Loucy (cell line): ENCODE data around the gene CMTM7.

Source experiments
- H2AFZ ChIP-seq: fragments of 200-600 bp; sonication (generic); 2 replicates; pipeline ENCODE4 v1.6.0; 2016; ENCODE audit warnings: antibody characterized with exemption, mild to moderate bottlenecking, low read length, moderate library complexity
- H3F3A ChIP-seq: fragments of 200-600 bp; 2 replicates; pipeline ENCODE4 v1.6.0; 2016; ENCODE audit warnings: antibody characterized with exemption, low read depth, mild to moderate bottlenecking
- H3K27me3 ChIP-seq: fragments of 200-600 bp; sonication (generic); 2 replicates; pipeline ENCODE4 v1.6.1; 2014; ENCODE audit warnings: low read length, mild to moderate bottlenecking; ENCODE audit not compliant: insufficient read depth, poor library complexity, severe bottlenecking
- H3K36me3 ChIP-seq: fragments of 200-600 bp; sonication (generic); 2 replicates; pipeline ENCODE4 v1.6.1; 2016; ENCODE audit warnings: low read length; ENCODE audit not compliant: insufficient read depth
- H3K4me1 ChIP-seq: fragments of 200-600 bp; sonication (generic); 2 replicates; pipeline ENCODE4 v1.5.1; 2014; ENCODE audit warnings: low read length, mild to moderate bottlenecking; ENCODE audit not compliant: insufficient read depth, poor library complexity, severe bottlenecking
- H3K4me2 ChIP-seq: fragments of 200-600 bp; sonication (generic); 2 replicates; pipeline ENCODE4 v1.6.0; 2014; ENCODE audit warnings: antibody characterized with exemption, low read length, low read depth, mild to moderate bottlenecking; ENCODE audit not compliant: poor library complexity, severe bottlenecking
- H3K4me3 ChIP-seq: fragments of 200-600 bp; sonication (generic); 2 replicates; pipeline ENCODE4 v1.5.1; 2014; ENCODE audit warnings: low read length, mild to moderate bottlenecking, mixed read lengths; ENCODE audit not compliant: poor library complexity, severe bottlenecking
- H3K79me2 ChIP-seq: fragments of 200-600 bp; sonication (generic); 2 replicates; pipeline ENCODE4 v1.6.1; 2014; ENCODE audit warnings: low read length; ENCODE audit not compliant: insufficient read depth
- H3K9ac ChIP-seq: fragments of 200-600 bp; sonication (generic); 2 replicates; pipeline ENCODE4 v1.6.0; 2014; ENCODE audit warnings: mild to moderate bottlenecking, low read depth, low read length, moderate library complexity; ENCODE audit not compliant: poor library complexity, severe bottlenecking
- H3K9me2 ChIP-seq: fragments of 200-600 bp; sonication (generic); replicated peaks from 2 replicates; pipeline ENCODE4 v1.6.1; 2016; ENCODE audit warnings: low read depth, low read length, mixed read lengths
- H3K9me3 ChIP-seq: fragments of 200-600 bp; sonication (generic); 2 replicates; pipeline ENCODE4 v1.6.1; 2014; ENCODE audit warnings: mild to moderate bottlenecking, antibody characterized with exemption, low read length, low read depth; ENCODE audit not compliant: insufficient read depth
- H4K20me1 ChIP-seq: fragments of 200-600 bp; sonication (generic); 2 replicates; pipeline ENCODE4 v1.6.0; 2014; ENCODE audit warnings: antibody characterized with exemption, low read length, mild to moderate bottlenecking; ENCODE audit not compliant: insufficient read depth, poor library complexity, severe bottlenecking
- EZH2phosphoT487 ChIP-seq: fragments of 200-600 bp; IDR thresholded peaks from 2 replicates; pipeline ENCODE4 v1.6.1; 2018; ENCODE audit warnings: antibody characterized with exemption, mild to moderate bottlenecking, moderate library complexity, borderline replicate concordance
- TF ChIP-seq, protein P1 (sequence below): fragments of 200-600 bp; sonication (generic); conservative IDR thresholded peaks from 2 replicates; pipeline ENCODE4 v1.5.1; 2014; ENCODE audit warnings: mild to moderate bottlenecking, antibody characterized with exemption, low read length

CMTM7 gene

DNA sequence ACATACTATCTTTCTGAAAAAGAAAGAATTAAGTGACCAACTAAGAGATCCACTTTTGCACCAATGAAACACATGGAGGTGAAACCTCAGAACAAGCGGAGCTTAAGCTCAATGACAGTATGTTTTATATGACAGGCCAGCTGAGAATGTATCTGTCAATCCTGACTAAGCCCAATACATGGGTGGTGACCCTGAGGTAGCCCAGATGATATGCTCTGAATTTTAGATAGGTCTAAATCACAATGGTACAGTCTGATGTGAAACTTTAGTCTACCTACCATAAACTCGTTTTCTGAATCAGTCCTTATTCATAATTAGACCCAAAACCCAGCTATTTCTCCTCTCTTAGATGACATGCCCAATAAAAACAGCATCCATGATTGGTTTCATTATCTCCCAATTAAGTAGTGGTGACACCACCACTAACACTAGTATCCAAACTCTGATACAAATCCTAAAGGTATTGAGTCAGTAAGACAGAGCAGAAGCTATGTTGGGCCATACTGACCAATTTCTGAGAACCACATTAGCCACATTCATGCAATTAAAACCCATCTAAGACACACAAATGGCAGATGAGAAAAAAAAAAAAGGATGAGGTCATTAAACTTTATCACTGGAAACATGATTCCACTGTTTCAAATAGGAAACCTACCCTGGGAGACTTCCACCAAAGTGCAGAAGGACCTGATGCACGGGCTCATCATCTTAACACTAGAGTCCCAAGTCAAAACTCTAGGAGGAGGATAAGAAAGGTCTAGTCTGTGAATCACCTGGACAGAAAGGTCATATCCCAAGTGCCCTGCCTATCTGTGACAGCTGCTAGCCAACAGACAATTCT is 90.4 kb downstream of the CMTM7 start:
- Histone ChIP-seq H3K9me3 (no peaks in the 10 kb centered on the region), H3K36me3 (peaks cover 59% of the 10 kb centered on the region), H3K9ac (no peak overlapping the region), H4K20me1 (no peaks in the 10 kb centered on the region), H2AFZ (no peak overlapping the region), H3K4me1 (peaks cover 2% of the 10 kb centered on the region), H3K9me2 (no peaks in the 10 kb centered on the region), H3K4me3 (no peak overlapping the region), H3F3A (no peaks in the 10 kb centered on the region), H3K4me2 (no peak overlapping the region), H3K27me3 (no peaks in the 10 kb centered on the region), H3K79me2 (peaks cover 1% of the 10 kb centered on the region; the same call in 1 of the 2 replicates)
- TF ChIP-seq EZH2phosphoT487 = no peak
- TF ChIP-seq, protein P1, sequence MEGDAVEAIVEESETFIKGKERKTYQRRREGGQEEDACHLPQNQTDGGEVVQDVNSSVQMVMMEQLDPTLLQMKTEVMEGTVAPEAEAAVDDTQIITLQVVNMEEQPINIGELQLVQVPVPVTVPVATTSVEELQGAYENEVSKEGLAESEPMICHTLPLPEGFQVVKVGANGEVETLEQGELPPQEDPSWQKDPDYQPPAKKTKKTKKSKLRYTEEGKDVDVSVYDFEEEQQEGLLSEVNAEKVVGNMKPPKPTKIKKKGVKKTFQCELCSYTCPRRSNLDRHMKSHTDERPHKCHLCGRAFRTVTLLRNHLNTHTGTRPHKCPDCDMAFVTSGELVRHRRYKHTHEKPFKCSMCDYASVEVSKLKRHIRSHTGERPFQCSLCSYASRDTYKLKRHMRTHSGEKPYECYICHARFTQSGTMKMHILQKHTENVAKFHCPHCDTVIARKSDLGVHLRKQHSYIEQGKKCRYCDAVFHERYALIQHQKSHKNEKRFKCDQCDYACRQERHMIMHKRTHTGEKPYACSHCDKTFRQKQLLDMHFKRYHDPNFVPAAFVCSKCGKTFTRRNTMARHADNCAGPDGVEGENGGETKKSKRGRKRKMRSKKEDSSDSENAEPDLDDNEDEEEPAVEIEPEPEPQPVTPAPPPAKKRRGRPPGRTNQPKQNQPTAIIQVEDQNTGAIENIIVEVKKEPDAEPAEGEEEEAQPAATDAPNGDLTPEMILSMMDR = no peak

DNA sequence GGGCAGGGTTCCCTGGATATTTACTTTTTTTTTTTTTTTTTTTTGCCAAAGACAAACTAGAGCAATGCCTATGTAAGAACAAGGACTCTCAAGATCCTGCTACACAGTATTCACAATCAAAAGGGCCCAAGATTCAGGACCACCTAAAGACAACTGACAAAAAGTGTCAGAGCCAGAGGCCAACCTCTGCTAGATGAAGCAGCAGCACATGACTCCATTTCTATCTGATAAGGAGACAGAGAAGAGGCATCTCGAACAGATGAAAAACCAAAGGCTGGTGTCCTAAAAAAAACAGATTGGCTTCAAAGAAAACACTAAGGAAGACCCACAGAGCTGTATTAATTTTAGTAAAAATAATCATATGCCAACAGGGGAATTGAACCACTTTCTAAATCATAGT is 91.0 kb downstream of the CMTM7 start:
- Histone ChIP-seq H2AFZ (no peak overlapping the region), H3K36me3 (peaks cover 66% of the 10 kb centered on the region), H3K4me1 (peaks cover 2% of the 10 kb centered on the region), H3K27me3 (no peaks in the 10 kb centered on the region), H3K9me3 (no peaks in the 10 kb centered on the region), H4K20me1 (no peaks in the 10 kb centered on the region), H3F3A (no peaks in the 10 kb centered on the region), H3K4me2 (no peak overlapping the region), H3K9me2 (no peaks in the 10 kb centered on the region), H3K4me3 (no peak overlapping the region), H3K79me2 (no peaks in the 10 kb centered on the region; the same call in 1 of the 2 replicates), H3K9ac (no peak overlapping the region)
- no peak for TF ChIP-seq EZH2phosphoT487
- TF ChIP-seq, protein P1 = no peak

DNA sequence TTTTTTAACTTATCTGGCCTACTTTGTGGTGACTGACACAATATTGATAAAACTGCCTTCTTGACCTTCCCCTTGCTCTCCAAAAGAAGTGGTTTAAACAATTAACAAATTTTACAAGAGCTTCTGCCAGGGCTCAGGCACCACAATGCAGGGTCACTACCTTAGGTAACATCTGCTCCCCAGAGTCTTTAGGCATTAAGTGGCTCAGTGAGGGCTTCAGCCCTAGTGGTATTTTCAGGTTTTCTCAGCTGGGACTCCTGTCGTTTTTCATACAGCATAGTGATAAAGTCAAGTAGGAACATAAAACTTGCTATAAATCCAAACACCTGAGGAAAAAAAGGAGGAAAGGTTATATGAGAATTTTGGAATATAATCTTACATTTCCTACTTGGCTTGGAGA is 92.1 kb downstream of the CMTM7 start:
- Histone ChIP-seq H3K36me3 (peaks cover 73% of the 10 kb centered on the region), H3K4me2 (no peak overlapping the region)

More for the DNA sequence above, 92.1 kb downstream of the CMTM7 start:
- Histone ChIP-seq H3K4me1 (peaks cover 2% of the 10 kb centered on the region), H3K79me2 (no peaks in the 10 kb centered on the region; the same call in 1 of the 2 replicates), H4K20me1 (no peaks in the 10 kb centered on the region), H3K4me3 (no peak overlapping the region), H3K9me3 (no peaks in the 10 kb centered on the region), H3K9ac (no peak overlapping the region), H3K9me2 (no peaks in the 10 kb centered on the region), H2AFZ (no peak overlapping the region), H3F3A (no peaks in the 10 kb centered on the region), H3K27me3 (no peaks in the 10 kb centered on the region)
- TF ChIP-seq, protein P1 = no peak
- no peak for TF ChIP-seq EZH2phosphoT487
